Measurements from ENCODE around the gene TMC3. TPM values are rescaled to one million over a fixed set of nuclear protein-coding genes. Genes with fewer than 3 reads are reported as not detected.

The TMC3 gene
- total and polyA plus RNA-seq, 4 donors, result 0.02 to 0.13 TPM; not detected in 2

DNA sequence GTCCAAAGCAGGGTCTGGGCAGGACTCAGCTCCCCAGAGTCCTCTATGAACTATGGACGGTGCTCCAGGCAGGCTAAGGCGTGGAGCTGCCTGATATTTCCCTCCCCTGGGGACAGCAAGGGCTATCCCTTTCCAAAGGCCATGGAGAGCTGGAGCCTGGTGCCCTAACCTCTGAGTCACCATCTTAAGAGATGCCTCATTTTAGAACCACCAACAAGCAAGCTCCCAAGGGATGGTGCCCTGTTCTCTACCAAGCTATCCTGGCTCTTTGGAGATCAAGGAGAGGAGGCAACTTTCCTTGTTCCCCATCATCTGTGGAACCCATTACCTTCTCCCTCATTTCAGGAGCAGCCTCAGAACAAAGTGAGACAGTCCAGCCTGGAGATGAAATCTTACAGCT lies 65.8 kb downstream of the TMC3 start:
- no peak for DNase-seq (ENCODE audit: low spot score)
- H3K9me3 ChIP-seq (ENCODE audit: control insufficient read depth in 4 of 4, low read length in 3 of 4), result no peaks in the 10 kb centered on the region
- 94% methylated on average over 2 of the region's 2 CpGs for WGBS

More for the DNA sequence above, 65.8 kb downstream of the TMC3 start:
- H3K36me3 ChIP-seq (ENCODE audit: control insufficient read depth in 4 of 4, insufficient read depth in 3 of 4, low read depth in 1 of 4, low read length in 3 of 4), result peaks cover 6 to 48% (median 34%) of the 10 kb centered on the region in 4 donors
- H3K27me3 ChIP-seq (ENCODE audit: control insufficient read depth in 4 of 4, insufficient read depth in 4 of 4, low read length in 3 of 4), result no peaks in the 10 kb centered on the region
- H3K4me1 ChIP-seq (ENCODE audit: control insufficient read depth in 4 of 4, insufficient read depth in 4 of 4, low read length in 3 of 4), result peaks cover 0 to 8% (median 3%) of the 10 kb centered on the region in 4 donors
- no peak overlapping the region for H3K27ac ChIP-seq (ENCODE audit: low read depth in 1 of 2, low read length in 2 of 2)
- no peak for TF ChIP-seq HNF4G (IDR thresholded peaks at IDR 0.05)
- no peak for TF ChIP-seq GABPA (IDR thresholded peaks at IDR 0.05 in 1 of 2, conservative IDR thresholded peaks at IDR 0.05 in 1 of 2)
- no peak for TF ChIP-seq JUND (IDR thresholded peaks at IDR 0.05)
- no peak for TF ChIP-seq RXRA (IDR thresholded peaks at IDR 0.05)
- no peak for TF ChIP-seq FOXA2 (IDR thresholded peaks at IDR 0.05)
- TF ChIP-seq, protein P1, sequence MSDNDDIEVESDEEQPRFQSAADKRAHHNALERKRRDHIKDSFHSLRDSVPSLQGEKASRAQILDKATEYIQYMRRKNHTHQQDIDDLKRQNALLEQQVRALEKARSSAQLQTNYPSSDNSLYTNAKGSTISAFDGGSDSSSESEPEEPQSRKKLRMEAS (IDR thresholded peaks at IDR 0.05), result no peak
- no peak for TF ChIP-seq SP1 (IDR thresholded peaks at IDR 0.05)
- no peak for TF ChIP-seq YY1 (IDR thresholded peaks at IDR 0.05)
- no peak for TF ChIP-seq HNF4A (conservative IDR thresholded peaks at IDR 0.05)
- TF ChIP-seq, protein P2, sequence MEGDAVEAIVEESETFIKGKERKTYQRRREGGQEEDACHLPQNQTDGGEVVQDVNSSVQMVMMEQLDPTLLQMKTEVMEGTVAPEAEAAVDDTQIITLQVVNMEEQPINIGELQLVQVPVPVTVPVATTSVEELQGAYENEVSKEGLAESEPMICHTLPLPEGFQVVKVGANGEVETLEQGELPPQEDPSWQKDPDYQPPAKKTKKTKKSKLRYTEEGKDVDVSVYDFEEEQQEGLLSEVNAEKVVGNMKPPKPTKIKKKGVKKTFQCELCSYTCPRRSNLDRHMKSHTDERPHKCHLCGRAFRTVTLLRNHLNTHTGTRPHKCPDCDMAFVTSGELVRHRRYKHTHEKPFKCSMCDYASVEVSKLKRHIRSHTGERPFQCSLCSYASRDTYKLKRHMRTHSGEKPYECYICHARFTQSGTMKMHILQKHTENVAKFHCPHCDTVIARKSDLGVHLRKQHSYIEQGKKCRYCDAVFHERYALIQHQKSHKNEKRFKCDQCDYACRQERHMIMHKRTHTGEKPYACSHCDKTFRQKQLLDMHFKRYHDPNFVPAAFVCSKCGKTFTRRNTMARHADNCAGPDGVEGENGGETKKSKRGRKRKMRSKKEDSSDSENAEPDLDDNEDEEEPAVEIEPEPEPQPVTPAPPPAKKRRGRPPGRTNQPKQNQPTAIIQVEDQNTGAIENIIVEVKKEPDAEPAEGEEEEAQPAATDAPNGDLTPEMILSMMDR (IDR thresholded peaks at IDR 0.05; ENCODE audit: low read depth, low read length, missing input control), result no peak
- TF ChIP-seq, protein P3, sequence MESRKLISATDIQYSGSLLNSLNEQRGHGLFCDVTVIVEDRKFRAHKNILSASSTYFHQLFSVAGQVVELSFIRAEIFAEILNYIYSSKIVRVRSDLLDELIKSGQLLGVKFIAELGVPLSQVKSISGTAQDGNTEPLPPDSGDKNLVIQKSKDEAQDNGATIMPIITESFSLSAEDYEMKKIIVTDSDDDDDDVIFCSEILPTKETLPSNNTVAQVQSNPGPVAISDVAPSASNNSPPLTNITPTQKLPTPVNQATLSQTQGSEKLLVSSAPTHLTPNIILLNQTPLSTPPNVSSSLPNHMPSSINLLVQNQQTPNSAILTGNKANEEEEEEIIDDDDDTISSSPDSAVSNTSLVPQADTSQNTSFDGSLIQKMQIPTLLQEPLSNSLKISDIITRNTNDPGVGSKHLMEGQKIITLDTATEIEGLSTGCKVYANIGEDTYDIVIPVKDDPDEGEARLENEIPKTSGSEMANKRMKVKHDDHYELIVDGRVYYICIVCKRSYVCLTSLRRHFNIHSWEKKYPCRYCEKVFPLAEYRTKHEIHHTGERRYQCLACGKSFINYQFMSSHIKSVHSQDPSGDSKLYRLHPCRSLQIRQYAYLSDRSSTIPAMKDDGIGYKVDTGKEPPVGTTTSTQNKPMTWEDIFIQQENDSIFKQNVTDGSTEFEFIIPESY (IDR thresholded peaks at IDR 0.05), result no peak
- TF ChIP-seq EGR1 (IDR thresholded peaks at IDR 0.05; ENCODE audit: low read depth in 2 of 2), result no peak
- TF ChIP-seq, protein P4, sequence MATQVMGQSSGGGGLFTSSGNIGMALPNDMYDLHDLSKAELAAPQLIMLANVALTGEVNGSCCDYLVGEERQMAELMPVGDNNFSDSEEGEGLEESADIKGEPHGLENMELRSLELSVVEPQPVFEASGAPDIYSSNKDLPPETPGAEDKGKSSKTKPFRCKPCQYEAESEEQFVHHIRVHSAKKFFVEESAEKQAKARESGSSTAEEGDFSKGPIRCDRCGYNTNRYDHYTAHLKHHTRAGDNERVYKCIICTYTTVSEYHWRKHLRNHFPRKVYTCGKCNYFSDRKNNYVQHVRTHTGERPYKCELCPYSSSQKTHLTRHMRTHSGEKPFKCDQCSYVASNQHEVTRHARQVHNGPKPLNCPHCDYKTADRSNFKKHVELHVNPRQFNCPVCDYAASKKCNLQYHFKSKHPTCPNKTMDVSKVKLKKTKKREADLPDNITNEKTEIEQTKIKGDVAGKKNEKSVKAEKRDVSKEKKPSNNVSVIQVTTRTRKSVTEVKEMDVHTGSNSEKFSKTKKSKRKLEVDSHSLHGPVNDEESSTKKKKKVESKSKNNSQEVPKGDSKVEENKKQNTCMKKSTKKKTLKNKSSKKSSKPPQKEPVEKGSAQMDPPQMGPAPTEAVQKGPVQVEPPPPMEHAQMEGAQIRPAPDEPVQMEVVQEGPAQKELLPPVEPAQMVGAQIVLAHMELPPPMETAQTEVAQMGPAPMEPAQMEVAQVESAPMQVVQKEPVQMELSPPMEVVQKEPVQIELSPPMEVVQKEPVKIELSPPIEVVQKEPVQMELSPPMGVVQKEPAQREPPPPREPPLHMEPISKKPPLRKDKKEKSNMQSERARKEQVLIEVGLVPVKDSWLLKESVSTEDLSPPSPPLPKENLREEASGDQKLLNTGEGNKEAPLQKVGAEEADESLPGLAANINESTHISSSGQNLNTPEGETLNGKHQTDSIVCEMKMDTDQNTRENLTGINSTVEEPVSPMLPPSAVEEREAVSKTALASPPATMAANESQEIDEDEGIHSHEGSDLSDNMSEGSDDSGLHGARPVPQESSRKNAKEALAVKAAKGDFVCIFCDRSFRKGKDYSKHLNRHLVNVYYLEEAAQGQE (IDR thresholded peaks at IDR 0.05), result no peak
- TF ChIP-seq TAF1 (conservative IDR thresholded peaks at IDR 0.05), result no peak
- TF ChIP-seq, protein P5, sequence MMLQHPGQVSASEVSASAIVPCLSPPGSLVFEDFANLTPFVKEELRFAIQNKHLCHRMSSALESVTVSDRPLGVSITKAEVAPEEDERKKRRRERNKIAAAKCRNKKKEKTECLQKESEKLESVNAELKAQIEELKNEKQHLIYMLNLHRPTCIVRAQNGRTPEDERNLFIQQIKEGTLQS (IDR thresholded peaks at IDR 0.05), result no peak
- TF ChIP-seq NR2F2 (IDR thresholded peaks at IDR 0.05), result no peak
- TF ChIP-seq FOXA1 (IDR thresholded peaks at IDR 0.05), result no peak
- TF ChIP-seq RAD21 (IDR thresholded peaks at IDR 0.05), result no peak
- H3K9ac ChIP-seq (ENCODE audit: low read depth in 1 of 2, low read length in 2 of 2), result no peak overlapping the region
- H3K4me3 ChIP-seq (ENCODE audit: low read depth in 1 of 3, low read length in 3 of 3), result no peak overlapping the region
